GM18907 (cell line): ENCODE data around the gene ITGA3.
"Not testable (repeated sequence)": the region's sequence is repeated elsewhere in the genome, so short reads cannot be mapped to it uniquely, and the experiment has no call there.

Experiments used
- ATAC-seq: cut with Tn5 transposase; IDR thresholded peaks from one replicate; pipeline ENCODE4 v1.9.1; 2021; ENCODE audit warnings: mild to moderate bottlenecking, moderate library complexity; ENCODE audit not compliant: unreplicated experiment

Gene ITGA3

DNA sequence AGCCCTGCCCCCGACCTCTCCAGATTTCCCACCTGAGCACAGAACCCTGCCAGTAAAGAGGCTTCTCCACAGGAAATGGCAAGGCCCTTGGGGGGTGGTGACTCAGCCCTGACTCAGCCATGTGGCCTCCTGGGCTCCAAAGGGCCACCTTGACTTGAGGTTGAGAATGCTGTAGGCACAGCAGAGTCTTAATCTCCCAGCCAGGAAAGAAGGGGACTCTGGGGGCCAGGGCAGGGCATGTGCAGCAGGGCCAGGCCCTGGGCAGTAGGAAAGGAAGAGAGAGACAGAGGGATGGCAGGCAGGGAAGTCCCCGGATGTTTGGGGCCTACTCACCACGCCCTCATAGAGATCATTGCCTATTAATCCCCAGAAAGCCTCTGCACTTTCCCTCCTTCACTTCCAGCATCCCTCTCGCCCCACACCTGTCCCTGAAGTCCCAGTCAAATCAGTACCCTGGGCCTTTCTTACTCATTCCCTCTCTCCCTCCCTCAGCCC, 4.8 kb upstream of the ITGA3 start:
- ATAC-seq, result no peak

DNA sequence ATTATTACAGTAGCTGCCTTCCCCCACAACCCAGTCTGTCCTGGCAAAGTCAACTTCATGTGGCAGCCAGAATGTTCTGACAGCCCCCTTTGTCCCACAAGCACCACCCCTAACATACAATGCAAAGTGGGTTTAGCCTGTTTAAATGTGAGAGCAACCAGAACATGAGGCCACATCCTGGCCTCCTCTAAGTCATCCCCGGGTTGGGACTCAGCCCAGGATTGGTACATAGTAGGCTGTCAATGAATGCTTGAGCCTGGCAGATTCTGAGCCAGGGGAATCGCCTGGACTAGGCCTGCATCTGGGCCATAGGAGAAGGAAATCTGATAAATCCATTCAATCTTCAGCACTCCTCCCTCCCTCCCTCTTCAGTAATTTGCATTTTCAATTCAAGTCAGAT, 4.3 kb upstream of the ITGA3 start:
- ATAC-seq, result no peak

DNA sequence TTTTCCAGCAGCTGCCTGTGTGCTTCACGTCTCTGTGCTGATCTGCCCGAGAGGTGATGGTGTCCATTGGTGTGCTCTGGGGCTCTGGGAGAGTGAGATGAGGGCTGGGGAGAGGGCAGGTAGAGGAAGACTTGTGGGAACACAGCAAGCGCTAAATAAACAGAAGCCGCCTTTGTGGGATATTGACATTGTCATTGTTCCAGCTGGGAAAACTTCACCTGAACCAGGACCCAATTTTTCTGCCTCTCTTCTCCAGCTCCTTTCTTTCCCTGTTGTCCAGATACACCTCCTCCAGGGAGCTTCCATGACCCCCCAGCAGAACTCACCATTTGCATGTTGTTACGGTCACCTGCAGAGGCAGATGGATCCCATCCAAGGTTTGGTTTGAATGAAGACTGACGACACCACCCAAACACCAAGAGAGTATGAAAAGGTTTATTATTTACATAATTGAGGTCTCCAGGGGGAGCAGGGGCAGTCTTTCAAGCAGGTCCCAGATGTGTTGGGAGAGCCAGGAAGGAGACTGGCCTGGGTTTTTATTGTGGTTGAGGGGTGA, 3.6 kb upstream of the ITGA3 start:
- ATAC-seq, result no peak

DNA sequence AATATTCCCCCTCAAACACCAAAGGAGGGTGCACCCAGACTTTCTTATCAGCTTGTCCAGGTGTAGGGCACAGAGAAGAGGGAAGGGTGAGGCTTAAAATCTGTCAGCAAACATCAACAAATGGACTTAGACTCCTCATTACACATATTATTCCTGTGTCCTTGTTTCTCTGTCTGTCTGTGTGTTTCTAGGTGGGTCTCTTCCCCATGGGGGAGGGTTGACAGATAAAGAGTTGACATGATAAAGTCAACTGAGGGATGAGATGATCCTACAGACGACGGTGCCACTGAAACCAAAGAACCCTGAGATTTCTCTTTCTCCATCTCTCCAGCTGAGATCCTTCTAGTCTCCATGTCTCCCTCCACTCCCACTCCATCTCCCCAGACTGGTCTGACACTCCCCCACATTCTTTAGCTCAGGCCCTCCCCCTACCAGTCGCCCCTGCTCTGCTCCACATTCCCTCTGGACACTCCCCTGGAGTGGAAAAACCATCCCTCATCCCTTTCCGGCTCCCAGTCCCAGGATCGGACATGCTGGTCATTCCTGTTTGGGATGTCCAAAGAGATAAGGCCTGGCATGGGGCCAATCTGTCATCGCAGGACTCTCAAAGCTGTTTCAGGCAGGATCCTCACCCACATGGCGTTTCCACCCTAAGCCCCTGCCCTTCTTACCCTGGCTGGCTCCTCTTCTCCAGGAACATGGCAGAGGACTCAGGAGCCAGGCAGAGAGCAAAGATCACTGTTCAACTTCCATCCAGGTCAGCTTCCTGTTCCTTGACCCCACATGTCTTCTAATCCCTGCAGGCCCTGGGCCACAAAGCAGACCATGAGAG, 2.9 kb upstream of the ITGA3 start:
- no peak for ATAC-seq

DNA sequence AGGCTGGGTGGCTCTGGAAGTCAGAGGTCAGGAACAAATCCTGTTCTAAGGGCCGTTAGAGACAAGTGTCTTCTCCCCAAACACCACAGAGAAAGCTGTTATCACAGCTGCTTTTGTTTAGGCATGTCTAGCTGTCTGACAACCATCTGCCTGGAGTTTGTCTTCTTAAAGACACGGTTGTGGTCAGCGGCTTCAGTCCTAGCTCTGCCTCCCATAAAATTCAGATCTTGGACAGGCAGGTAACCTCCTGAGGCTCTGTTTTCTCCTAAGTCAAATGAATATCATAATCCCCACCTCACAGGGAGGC, 2.3 kb upstream of the ITGA3 start:
- no peak for ATAC-seq

DNA sequence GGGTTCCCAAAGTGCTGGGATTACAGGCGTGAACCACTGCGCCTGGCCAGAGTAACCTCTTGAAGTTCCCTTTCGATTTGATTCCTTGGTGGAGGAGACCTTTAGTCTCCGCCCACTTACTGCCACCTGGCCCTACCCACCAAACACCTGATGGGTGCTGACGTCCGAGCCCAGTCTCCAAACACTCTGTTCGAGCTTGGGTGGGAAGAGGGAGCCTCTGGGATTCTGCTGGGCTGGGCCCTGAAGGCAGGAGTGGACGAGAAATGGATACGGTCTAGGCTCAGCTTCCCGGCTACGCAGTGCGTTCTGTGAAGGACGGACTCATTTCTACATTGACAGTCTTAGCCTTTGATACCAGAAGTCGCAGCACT, 870 bp upstream of the ITGA3 start:
- no peak for ATAC-seq

DNA sequence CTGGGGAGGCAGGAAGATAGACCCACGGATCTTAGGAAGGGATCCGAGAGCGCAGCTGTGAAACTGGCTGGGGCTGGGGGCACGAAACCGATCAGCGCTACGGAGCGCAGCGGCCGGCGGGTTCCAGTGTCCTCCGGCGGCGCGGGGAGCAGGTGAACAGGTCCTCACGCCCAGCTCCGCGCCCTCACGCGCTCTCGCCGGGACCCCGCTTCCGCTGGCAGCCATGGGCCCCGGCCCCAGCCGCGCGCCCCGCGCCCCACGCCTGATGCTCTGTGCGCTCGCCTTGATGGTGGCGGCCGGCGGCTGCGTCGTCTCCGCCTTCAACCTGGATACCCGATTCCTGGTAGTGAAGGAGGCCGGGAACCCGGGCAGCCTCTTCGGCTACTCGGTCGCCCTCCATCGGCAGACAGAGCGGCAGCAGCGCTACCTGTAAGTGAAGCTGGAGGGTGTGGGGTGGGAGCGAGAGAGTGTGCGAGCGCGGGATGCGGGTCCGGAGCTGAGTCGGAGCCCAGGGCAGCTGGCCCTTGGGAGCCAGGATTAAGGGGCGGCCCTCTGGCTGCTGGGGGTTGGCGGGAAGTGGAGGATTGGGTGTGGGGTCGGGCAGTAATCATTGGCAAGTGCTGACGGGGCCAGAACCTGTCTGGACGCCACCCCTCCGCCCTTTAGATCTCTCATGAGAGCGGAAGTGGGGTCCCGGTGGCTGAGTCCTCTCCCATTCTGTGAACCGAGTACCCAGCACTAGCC, 479 bp downstream of the ITGA3 start:
- ATAC-seq, result no peak

DNA sequence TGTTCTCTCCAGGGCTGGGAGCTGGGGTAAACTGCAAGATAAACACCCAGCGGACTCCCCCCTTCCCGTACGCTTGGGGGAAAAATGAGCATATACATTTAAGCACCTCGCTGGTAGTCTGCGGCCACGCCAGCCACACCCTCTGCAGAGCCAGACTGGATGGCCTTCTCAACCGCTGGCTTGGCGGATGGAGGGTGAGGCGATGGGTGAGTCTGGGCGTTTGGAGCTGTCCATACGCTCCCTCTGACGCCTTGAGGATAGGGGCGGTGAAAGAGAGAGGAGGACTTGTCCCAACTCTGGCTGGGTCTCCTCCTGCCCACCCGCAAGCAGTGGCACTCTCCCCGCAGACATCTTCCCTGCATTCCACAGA, 1.0 kb downstream of the ITGA3 start:
- no peak for ATAC-seq

DNA sequence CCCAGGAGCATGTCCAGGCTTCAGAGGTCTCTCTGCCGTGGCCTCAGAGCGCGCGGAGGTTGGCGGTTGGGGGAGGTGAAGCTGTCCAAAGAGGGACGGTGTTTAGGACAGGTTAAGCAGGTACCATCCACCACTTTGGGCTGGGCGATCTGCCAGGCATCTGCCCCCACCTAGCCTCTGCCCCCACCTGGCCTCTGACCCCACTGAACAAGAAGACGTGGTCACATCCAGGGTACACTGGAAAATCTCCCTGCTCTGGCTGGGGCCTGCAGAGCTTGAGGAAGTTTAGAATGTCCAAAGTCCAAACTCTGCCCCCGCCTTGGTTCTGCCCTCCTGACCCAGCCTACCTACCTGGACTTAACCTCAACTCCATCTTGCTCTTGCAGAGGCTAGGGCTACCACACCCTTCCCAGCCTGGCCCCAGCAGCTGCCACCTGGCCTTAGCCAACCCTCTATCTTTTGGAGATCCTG, 1.6 kb downstream of the ITGA3 start:
- ATAC-seq, result no peak

DNA sequence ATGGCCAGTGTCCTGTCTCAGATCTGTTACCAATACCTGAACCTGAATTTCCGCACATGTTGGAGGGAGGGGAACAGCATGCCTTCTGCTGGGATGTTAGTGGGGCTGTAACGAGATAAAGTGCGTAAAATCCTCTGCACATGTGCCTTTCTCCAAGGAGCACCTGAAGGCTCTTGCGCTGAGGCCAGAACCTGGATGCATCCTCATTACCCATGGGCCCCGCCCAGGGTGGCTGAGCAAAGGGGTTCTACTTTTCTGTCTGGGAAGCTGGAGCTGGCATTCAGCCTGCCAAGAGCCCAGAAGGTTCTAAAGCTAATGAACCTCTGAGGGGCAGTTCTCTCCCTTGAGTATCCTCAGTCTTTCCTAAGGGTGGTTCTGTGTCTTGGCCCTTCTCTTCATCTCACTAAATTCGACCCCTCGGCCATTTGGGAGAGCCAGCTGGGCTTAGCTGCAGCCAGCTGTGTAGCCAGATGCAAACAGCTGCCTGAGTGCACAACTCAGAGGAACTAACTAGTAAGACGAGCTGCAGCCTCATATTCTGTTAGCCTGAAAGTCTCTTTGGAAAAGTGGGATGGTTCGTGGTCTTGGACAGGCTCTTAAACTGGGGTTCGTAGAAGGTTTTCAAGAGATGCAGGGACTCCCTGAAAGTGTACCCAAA, 2.5 kb downstream of the ITGA3 start:
- no peak for ATAC-seq

DNA sequence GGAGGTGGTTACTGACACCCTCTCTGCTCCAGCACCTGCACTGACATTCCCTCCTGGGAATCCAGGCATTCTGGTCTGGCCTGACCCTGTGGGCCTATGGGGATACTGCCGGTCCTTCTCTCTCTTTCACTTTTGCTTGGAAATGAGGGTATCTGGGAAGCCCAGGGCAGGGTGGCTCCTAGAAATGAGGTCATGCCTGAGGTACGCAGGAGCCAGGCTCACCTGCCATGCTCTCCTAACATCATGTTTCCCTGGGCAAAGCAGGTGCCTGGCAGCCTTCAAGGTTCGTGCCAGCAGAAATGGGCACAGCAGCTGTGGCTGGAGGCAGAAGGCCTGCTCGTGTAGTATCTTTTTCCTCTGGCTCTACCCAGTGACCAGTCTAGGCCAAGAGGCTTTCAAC, 3.3 kb downstream of the ITGA3 start:
- ATAC-seq, result no peak

DNA sequence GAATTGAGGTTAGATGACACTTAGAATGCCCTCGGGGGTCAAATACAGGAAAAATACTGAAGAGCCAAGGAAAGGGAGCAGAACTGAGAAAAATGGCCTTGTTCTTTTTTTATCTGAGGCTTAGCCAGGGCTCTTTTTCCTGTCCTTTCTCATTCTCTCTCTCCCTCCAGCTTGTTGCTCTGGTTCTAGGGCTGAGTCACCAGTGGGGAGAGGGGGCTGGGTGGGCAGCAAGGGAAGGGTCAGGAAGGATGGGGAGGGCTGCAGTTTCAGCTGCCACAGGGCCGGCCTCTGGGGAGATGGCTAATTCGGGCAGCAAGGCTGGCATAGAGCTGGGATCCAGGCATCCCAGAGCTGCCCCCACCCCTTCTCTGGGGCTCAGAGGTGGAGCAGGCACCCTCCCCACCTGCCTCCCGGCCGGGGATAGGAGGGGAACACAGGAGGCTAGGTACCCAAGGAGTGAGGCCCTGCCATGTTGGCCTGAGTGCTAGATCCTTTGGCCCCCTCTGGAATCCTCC, 3.9 kb downstream of the ITGA3 start:
- ATAC-seq, result no peak

DNA sequence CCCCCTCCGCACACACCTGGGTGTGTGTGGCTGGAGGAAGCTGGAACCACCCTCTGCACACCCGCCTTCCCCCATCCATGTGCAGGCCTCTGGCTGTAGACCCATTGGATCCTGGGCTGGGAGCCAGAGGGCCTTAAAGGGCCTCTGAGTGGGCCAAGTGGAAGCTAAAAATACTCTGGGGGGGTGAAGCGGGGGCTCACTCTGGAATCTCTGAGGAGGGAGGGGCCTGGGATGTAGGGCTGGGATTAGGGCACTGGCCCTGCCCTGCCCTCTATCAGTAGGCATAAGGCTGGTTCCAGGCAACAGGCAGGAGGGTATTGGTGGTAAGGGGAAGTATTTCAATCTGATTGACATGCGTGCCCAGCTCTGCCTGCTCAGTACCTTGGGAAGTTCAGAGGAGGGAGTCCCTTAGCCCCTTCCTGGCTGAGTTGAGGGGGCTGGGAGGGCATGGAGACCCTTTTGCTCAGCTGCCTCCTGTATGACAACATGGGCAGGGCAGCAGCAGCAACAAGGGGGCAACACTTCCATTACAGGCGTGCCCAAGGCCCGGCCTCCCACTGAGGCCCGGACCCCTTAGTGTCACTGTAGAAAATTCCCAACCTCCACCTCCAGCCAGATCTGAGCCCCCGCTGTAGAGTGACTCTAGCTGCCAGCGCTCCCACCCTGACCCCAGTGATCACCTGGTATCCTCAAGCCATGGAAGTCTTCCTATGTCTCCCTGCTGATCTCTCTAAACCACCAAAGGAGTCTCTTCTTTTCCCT, 5.2 kb downstream of the ITGA3 start:
- ATAC-seq, result no peak

DNA sequence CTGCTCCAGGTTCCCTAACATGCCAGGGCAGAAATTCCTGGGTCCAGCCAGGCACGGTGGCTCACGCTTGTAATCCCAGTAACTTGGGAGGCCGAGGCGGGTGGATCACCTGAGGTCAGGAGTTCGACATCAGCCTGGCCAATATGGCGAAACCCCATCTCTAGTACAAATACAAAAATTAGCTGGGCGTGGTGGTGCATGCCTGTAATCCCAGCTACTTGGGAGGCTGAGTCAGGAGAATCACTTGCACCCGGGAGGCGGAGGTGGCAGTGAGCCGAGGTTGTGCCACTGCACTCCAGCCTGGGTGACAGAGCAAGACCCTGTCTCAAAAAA, 5.8 kb downstream of the ITGA3 start:
- not testable (repeated sequence) for ATAC-seq

DNA sequence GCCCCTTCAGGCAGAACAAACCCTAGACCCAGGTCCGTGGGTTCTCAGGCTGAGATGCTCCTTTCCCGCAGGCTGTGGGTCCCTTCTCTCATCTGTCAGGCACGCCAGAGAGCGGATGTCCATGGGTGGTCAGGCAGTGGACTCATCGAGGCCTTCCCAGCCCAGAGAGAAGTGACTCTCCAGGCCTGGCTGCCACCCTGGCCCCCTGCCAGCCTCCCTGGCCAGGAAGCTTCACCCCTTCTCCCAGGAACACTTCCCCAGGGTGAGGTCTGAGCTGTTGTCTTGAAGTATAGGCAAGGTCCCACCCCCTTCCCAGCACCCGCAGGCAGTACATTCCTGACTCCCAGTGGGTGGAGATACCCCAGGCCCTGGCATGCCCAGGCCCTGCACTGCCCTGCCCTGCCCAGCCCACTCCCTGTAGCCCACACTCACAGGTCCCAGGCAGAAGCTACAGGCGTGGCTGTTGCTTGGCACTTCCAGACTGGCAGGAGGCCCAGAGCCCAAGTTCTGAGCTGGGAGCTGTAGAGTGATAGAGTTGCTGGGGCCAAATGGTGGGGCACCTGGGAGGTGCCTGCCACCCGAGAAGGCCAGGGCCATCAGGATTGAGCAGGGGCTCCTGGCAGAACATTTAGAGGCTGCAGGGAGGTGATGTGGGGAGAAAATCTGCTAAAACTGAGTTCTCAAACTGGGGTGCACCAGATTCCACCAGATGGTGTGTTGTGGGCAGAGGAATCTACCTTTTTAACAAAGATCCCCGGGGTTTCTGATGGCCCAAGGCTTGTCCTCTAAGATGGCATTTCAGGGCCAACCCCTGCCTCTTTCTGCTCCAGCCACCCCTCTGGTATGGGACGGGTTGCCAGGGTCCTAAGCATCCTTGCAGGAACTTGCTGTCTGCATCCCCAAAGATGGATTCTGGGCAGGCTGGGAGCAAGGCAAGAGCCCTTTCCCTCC, 6.7 kb downstream of the ITGA3 start:
- no peak for ATAC-seq

DNA sequence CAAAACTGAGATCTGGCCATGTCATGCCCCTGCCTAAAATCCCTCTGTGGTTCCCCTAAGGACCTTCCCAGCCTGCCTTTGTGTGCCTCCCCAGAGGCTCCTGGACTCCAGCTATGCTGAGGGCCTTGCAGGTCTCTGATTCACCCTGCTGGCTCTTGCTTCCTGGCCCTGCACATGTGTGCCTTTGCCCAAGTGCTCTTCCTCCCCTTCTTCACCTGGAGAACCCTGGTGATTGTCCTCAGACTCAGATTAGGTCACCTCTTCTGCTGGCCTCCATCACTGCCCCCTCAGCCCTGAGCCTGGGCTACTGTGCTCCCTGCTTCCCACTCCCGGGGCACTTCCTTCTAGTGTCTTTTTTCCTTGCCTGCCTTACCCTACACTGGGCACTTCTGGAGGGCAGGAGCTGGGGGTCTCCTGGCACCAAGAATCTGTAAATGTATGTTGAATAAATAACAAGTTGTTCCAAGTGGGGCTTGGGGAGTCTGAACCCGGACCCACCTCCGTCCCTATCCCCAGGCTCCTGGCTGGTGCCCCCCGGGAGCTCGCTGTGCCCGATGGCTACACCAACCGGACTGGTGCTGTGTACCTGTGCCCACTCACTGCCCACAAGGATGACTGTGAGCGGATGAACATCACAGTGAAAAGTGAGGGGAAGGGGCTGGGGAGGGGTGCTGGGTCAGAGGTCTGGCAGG, 7.8 kb downstream of the ITGA3 start:
- ATAC-seq, result no peak

DNA sequence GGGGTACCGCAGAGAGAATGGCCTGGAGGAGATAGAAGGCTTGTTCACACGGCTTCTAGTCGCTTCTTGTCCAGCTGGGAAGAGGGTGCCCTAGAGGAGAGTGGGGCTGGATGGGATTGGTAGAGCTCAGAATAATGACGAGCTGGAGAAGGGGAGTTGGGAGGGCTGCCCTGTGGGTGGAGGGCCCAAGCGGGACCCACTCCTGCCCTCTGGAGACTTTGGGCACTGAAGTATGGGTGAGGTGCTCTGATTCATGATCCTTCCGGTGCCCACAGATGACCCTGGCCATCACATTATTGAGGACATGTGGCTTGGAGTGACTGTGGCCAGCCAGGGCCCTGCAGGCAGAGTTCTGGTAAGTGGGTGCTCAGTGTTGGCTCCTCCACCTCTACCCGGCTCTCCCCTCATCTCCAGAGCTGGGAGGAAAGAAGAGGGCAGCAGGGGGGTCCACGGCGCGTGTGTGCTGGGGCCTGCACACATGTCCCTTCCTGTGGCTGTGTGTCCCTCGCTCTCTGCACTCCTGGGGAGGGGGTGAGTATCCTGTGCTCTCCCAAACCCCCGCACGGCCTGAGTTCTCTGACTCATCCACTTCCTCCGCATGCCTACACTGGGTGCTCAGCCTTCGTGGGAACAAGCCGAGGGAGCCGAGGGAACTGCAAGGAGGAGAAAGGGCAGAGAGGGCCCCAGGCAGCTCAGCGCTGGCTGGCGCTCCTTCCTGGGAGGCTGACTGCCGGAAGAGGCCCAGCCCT, 8.5 kb downstream of the ITGA3 start:
- no peak for ATAC-seq

DNA sequence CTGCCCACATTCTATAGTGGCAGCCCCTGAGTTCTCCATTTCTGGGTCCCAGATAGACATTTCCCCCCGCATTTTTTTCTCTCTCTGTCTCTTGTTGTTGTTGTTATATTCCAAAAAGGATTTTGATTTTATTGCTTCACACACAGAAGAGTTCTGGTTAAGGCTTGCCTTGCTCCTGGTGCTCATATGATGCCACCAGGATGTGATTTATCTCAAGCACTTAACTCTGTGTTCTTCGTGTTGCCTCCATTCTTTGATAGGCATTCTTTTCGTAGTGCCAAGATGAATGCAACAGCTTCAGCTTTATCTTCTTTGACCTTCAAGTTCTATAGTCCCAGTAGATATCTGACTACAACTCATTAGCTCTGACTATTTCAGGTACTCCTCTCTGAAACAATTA, 9.1 kb downstream of the ITGA3 start:
- no peak for ATAC-seq
